GM23338 (cell line): ENCODE data around the gene IMPG2. TPM values are rescaled to one million over a fixed set of nuclear protein-coding genes. Genes with fewer than 3 reads are reported as not detected.

Source experiments
- ATAC-seq: fragments of 200-7000 bp; cut with Tn5 transposase; 3 replicates; pipeline ENCODE4 v1.9.1; 2020
- DNase-seq: peaks from one replicate; pipeline ENCODE4 v3.0.0-alpha.2; 2015; ENCODE audit warnings: low spot score
- H2AFZ ChIP-seq: fragments of 200-600 bp; sonication (generic); 2 replicates; pipeline ENCODE4 v1.8.0; 2016; ENCODE audit warnings: antibody characterized with exemption, mild to moderate bottlenecking, moderate library complexity
- H3F3A ChIP-seq: fragments of 200-600 bp; sonication (generic); replicated peaks from 2 replicates; pipeline ENCODE4 v1.8.0; 2017; ENCODE audit warnings: antibody characterized with exemption, mixed run types, low read depth
- H3K27ac ChIP-seq: fragments of 200-600 bp; sonication (generic); 2 replicates; pipeline ENCODE4 v1.6.1; 2016; ENCODE audit warnings: low read depth
- H3K27me3 ChIP-seq: fragments of 200-600 bp; sonication (generic); 2 replicates; pipeline ENCODE4 v1.8.0; 2016; ENCODE audit warnings: mild to moderate bottlenecking, mixed run types, moderate library complexity; ENCODE audit not compliant: insufficient read depth
- H3K36me3 ChIP-seq: fragments of 200-600 bp; sonication (generic); 2 replicates; pipeline ENCODE4 v1.8.0; 2016; ENCODE audit warnings: mild to moderate bottlenecking; ENCODE audit not compliant: insufficient read depth
- H3K4me1 ChIP-seq: fragments of 200-600 bp; sonication (generic); 2 replicates; pipeline ENCODE4 v1.8.0; 2016; ENCODE audit warnings: mild to moderate bottlenecking, moderate library complexity; ENCODE audit not compliant: insufficient read depth
- H3K4me2 ChIP-seq: fragments of 200-600 bp; sonication (generic); 2 replicates; pipeline ENCODE4 v1.7.1; 2017; ENCODE audit warnings: mixed run types
- H3K4me3 ChIP-seq: fragments of 200-600 bp; sonication (generic); 2 replicates; pipeline ENCODE4 v1.6.1; 2016; ENCODE audit warnings: mixed run types
- H3K79me2 ChIP-seq: fragments of 200-600 bp; sonication (generic); replicated peaks from 2 replicates; pipeline ENCODE4 v1.8.0; 2017; ENCODE audit warnings: mild to moderate bottlenecking; ENCODE audit not compliant: insufficient read depth
- H3K9me2 ChIP-seq: fragments of 200-600 bp; sonication (generic); 2 replicates; pipeline ENCODE4 v1.8.0; 2017; ENCODE audit not compliant: insufficient read depth
- H4K20me1 ChIP-seq: fragments of 200-600 bp; sonication (generic); replicated peaks from 2 replicates; pipeline ENCODE4 v1.8.0; 2017; ENCODE audit warnings: mild to moderate bottlenecking; ENCODE audit not compliant: insufficient read depth
- H3K27ac Mint-ChIP-seq: 2 replicates; pipeline ENCODE4 v1.8.0; 2020; ENCODE audit warnings: inconsistent platforms, mild to moderate bottlenecking, moderate library complexity, mixed read lengths
- H3K27me3 Mint-ChIP-seq: 3 replicates; pipeline ENCODE4 v1.8.0; 2022; ENCODE audit warnings: low read depth, mild to moderate bottlenecking, moderate library complexity, mixed read lengths, inconsistent platforms; ENCODE audit not compliant: insufficient read depth, poor library complexity
- H3K36me3 Mint-ChIP-seq: 3 replicates; pipeline ENCODE4 v1.8.0; 2021; ENCODE audit warnings: low read depth, mild to moderate bottlenecking, inconsistent platforms, moderate library complexity, mixed read lengths
- H3K4me1 Mint-ChIP-seq: 3 replicates; pipeline ENCODE4 v1.8.0; 2020; ENCODE audit warnings: mild to moderate bottlenecking, inconsistent platforms, mixed read lengths
- H3K4me3 Mint-ChIP-seq: 3 replicates; pipeline ENCODE4 v1.8.0; 2021; ENCODE audit warnings: moderate library complexity, mild to moderate bottlenecking, inconsistent platforms, mixed read lengths
- H3K9me3 Mint-ChIP-seq: 3 replicates; pipeline ENCODE4 v1.8.0; 2020; ENCODE audit warnings: moderate library complexity, mild to moderate bottlenecking, inconsistent platforms, mixed read lengths
- CREB1 ChIP-seq: fragments of 250-450 bp; sonication (Bioruptor Pico); IDR thresholded peaks from 2 replicates; pipeline ENCODE4 v1.5.0; 2020; ENCODE audit warnings: low read depth, mild to moderate bottlenecking, moderate library complexity
- EZH2 ChIP-seq: fragments of 200-600 bp; sonication (generic); IDR thresholded peaks from one replicate; pipeline ENCODE4 v1.8.0; 2017; ENCODE audit warnings: antibody characterized with exemption, mild to moderate bottlenecking, low read depth; ENCODE audit not compliant: unreplicated experiment
- EZH2phosphoT487 ChIP-seq: fragments of 200-600 bp; sonication (generic); IDR thresholded peaks from one replicate; pipeline ENCODE4 v1.8.1; 2018; ENCODE audit warnings: antibody characterized with exemption; ENCODE audit not compliant: unreplicated experiment
- JUNB ChIP-seq: IDR thresholded peaks from one replicate; pipeline ENCODE4 v1.6.1; 2016; ENCODE audit warnings: antibody characterized with exemption; ENCODE audit not compliant: unreplicated experiment
- NANOG ChIP-seq: IDR thresholded peaks from 2 replicates; pipeline ENCODE4 v1.6.1; 2016; ENCODE audit warnings: antibody characterized with exemption, borderline replicate concordance
- STAT1 ChIP-seq: IDR thresholded peaks from one replicate; pipeline ENCODE4 v1.6.1; 2016; ENCODE audit warnings: antibody characterized with exemption; ENCODE audit not compliant: unreplicated experiment
- ZNF114 ChIP-seq: fragments of 250-450 bp; sonication (Bioruptor Pico); IDR thresholded peaks from 2 replicates; pipeline ENCODE4 v1.5.0; 2020; ENCODE audit warnings: mild to moderate bottlenecking, moderate library complexity
- ZNF331 ChIP-seq: fragments of 250-450 bp; sonication (Bioruptor Pico); IDR thresholded peaks from 2 replicates; pipeline ENCODE4 v1.5.0; 2020; ENCODE audit warnings: low read depth, mild to moderate bottlenecking, moderate library complexity
- polyA plus RNA-seq: library from polyadenylated mRNA; unstranded; fragments of >200 nt; fragmentation: Nextera tagmentation; extraction: Ambion mirVana; gene quantifications from 2 replicates; pipeline ENCODE4 v1.2.1, GENCODE V29; 2016
- total RNA-seq: library from RNA; depleted of rRNA; stranded (reverse); fragments of >200 nt; shearing (Covaris generic); gene quantifications from 2 replicates; pipeline ENCODE4 v1.2.3, GENCODE V29; 2014
- TF ChIP-seq, protein P1 (sequence below): IDR thresholded peaks from 2 replicates; pipeline ENCODE4 v1.6.1; 2016; ENCODE audit warnings: antibody characterized with exemption
- TF ChIP-seq, protein P2 (sequence below), 2 experiments: fragments of 200-600 bp in 1 of 2; sonication (generic) in 1 of 2; conservative IDR thresholded peaks; 2 replicates each; pipeline versions ENCODE4 v1.5.1 to v1.6.1; 2016 to 2017; ENCODE audit warnings: antibody characterized with exemption in 2 of 2, low read depth in 2 of 2, mild to moderate bottlenecking in 2 of 2, moderate library complexity in 1 of 2

Gene IMPG2
- total and polyA plus RNA-seq, 2 experiments from 2014 or later: not detected

DNA sequence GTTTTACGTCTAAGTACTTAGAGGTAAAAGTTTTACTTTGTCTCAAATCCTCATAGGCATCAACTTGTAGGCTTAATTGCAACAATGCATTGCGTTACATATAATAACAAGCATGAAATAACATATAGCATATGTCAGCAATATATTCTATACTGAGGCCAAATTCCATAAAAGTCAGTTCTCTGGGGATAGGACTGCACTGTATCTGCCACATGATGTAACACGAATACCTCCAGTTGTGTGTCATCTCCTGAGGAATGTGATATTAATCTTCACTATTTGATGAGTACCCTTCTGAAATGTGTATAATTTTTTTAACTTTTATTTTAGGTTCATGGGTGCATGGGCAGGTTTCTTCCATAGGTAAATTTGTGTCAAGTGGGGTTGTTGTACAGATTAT is 126.4 kb downstream of the IMPG2 start:
- DNase-seq (no peak), ATAC-seq (no peak)
- H3F3A ChIP-seq: no peaks in the 10 kb centered on the region
- no peak overlapping the region for H2AFZ ChIP-seq
- no peaks in the 10 kb centered on the region for H3K36me3 ChIP-seq
- no peak overlapping the region for H3K27ac ChIP-seq
- Mint-ChIP-seq H3K27ac (no peak overlapping the region), H3K27me3 (no peaks in the 10 kb centered on the region), H3K4me1 (peaks cover 2% of the 10 kb centered on the region; the same call in 1 of the 3 replicates), H3K9me3 (no peaks in the 10 kb centered on the region; the same call in 2 of the 3 replicates), H3K4me3 (no peak overlapping the region), H3K36me3 (no peaks in the 10 kb centered on the region)
- no peaks in the 10 kb centered on the region for H3K79me2 ChIP-seq
- H4K20me1 ChIP-seq: no peaks in the 10 kb centered on the region
- no peaks in the 10 kb centered on the region for H3K27me3 ChIP-seq
- no peaks in the 10 kb centered on the region for H3K9me2 ChIP-seq
- TF ChIP-seq EZH2: no peak
- no peak for TF ChIP-seq NANOG
- TF ChIP-seq JUNB: no peak
- TF ChIP-seq EZH2phosphoT487: no peak
- no peak for TF ChIP-seq STAT1
- TF ChIP-seq CREB1: no peak
- TF ChIP-seq, protein P1, sequence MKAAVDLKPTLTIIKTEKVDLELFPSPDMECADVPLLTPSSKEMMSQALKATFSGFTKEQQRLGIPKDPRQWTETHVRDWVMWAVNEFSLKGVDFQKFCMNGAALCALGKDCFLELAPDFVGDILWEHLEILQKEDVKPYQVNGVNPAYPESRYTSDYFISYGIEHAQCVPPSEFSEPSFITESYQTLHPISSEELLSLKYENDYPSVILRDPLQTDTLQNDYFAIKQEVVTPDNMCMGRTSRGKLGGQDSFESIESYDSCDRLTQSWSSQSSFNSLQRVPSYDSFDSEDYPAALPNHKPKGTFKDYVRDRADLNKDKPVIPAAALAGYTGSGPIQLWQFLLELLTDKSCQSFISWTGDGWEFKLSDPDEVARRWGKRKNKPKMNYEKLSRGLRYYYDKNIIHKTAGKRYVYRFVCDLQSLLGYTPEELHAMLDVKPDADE: no peak
- TF ChIP-seq, protein P2, sequence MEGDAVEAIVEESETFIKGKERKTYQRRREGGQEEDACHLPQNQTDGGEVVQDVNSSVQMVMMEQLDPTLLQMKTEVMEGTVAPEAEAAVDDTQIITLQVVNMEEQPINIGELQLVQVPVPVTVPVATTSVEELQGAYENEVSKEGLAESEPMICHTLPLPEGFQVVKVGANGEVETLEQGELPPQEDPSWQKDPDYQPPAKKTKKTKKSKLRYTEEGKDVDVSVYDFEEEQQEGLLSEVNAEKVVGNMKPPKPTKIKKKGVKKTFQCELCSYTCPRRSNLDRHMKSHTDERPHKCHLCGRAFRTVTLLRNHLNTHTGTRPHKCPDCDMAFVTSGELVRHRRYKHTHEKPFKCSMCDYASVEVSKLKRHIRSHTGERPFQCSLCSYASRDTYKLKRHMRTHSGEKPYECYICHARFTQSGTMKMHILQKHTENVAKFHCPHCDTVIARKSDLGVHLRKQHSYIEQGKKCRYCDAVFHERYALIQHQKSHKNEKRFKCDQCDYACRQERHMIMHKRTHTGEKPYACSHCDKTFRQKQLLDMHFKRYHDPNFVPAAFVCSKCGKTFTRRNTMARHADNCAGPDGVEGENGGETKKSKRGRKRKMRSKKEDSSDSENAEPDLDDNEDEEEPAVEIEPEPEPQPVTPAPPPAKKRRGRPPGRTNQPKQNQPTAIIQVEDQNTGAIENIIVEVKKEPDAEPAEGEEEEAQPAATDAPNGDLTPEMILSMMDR (conservative IDR thresholded peaks at IDR 0.05; ENCODE audit: low read depth in 2 of 2): no peak
- TF ChIP-seq ZNF114 (CRISPR knock-in tag): no peak
- no peak overlapping the region for H3K4me3 ChIP-seq
- no peak overlapping the region for H3K4me2 ChIP-seq
- no peaks in the 10 kb centered on the region for H3K4me1 ChIP-seq

DNA sequence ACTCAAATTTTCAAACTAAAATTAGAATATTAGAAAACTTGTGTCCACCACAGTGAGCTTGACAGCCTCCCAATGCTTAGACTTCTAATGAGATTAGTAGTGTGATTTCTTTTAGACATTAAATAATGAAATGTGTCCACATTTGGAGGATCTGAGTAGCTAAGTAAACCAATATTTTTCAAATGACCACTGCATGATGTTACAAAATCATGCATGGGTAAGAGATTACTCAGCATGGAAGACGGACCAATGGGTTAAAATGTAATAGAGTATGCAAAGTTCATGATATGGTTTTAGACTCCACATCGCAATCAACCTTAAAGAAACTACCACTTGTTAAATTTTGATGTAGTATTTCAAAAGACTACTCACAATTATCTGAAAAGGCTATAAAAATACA is 130.6 kb downstream of the IMPG2 start:
- Histone ChIP-seq H3K27me3 (no peaks in the 10 kb centered on the region), H2AFZ (no peak overlapping the region), H4K20me1 (no peaks in the 10 kb centered on the region), H3K79me2 (no peaks in the 10 kb centered on the region), H3K36me3 (no peaks in the 10 kb centered on the region), H3F3A (no peaks in the 10 kb centered on the region), H3K4me3 (no peak overlapping the region), H3K27ac (no peak overlapping the region), H3K4me1 (no peaks in the 10 kb centered on the region), H3K4me2 (no peak overlapping the region), H3K9me2 (no peaks in the 10 kb centered on the region; the same call in none of the 2 replicates)
- Mint-ChIP-seq H3K4me1 (no peaks in the 10 kb centered on the region), H3K27me3 (no peaks in the 10 kb centered on the region), H3K27ac (no peak overlapping the region), H3K36me3 (no peaks in the 10 kb centered on the region), H3K4me3 (no peak overlapping the region), H3K9me3 (no peaks in the 10 kb centered on the region; the same call in 2 of the 3 replicates)
- DNase-seq (no peak), ATAC-seq (no peak)
- TF ChIP-seq, protein P2 (conservative IDR thresholded peaks at IDR 0.05; ENCODE audit: low read depth in 2 of 2): no peak
- TF ChIP-seq EZH2phosphoT487 (no peak), CREB1 (no peak), EZH2 (no peak), ZNF331 (CRISPR knock-in tag) (no peak)
- TF ChIP-seq, protein P1: no peak
